22Rv1 (cell line): ENCODE data around the gene RAPGEF3.

Source experiments
- CTCF ChIP-seq: fragments of 450-650 bp; IDR thresholded peaks from 2 replicates; pipeline ENCODE4 v1.5.1; 2017; ENCODE audit warnings: mild to moderate bottlenecking
- ZFX ChIP-seq: fragments of 450-650 bp; IDR thresholded peaks from 2 replicates; pipeline ENCODE4 v1.6.1; 2017; ENCODE audit warnings: antibody characterized with exemption, borderline replicate concordance

- TF ChIP-seq CTCF = no peak
- TF ChIP-seq ZFX = no peak
Measured at GRCh38 chr12:47799357-47799955, 40.8 kb upstream of the RAPGEF3 start.
